Left lung (tissue), 14 donors: ENCODE measurements around the gene SLC46A1. TPM values are rescaled to one million over a fixed set of nuclear protein-coding genes. Genes with fewer than 3 reads are reported as not detected.
A peak's percentile ranks its signal among the peaks of the same experiment; 100 is the strongest.

ENCODE experiments used
- ATAC-seq: fragments of 200-7000 bp; cut with Tn5 transposase; one replicate; pipeline ENCODE4 v1.9.1; 2020; ENCODE audit warnings: moderate library complexity
- DNase-seq, 4 donors: peaks; one replicate each; pipeline ENCODE4 v3.0.0-alpha.2; 2013 to 2020
- H3K27ac ChIP-seq, 2 donors: fragments of 200-600 bp; sonication (generic) in 1 of 2; one replicate each; pipeline versions ENCODE4 v1.5.0 to v1.8.0; 2020 to 2021
- H3K27me3 ChIP-seq, 2 donors: fragments of 200-600 bp; sonication (generic) in 1 of 2; one replicate each; pipeline versions ENCODE4 v1.5.0 to v1.8.0; 2020 to 2021
- H3K36me3 ChIP-seq, 2 donors: fragments of 200-600 bp; sonication (generic) in 1 of 2; one replicate each; pipeline versions ENCODE4 v1.5.0 to v1.8.0; 2020 to 2021
- H3K4me1 ChIP-seq, 2 donors: fragments of 200-600 bp; one replicate each; pipeline ENCODE4 v1.8.0; 2021
- H3K4me3 ChIP-seq, 2 donors: fragments of 200-600 bp; sonication (generic) in 1 of 2; one replicate each; pipeline versions ENCODE4 v1.5.0 to v1.8.0; 2020 to 2021; ENCODE audit warnings: mild to moderate bottlenecking in 1 of 2
- H3K9me3 ChIP-seq, 2 donors: fragments of 200-600 bp; sonication (generic) in 1 of 2; one replicate each; pipeline versions ENCODE4 v1.5.0 to v1.8.0; 2020 to 2021
- intact Hi-C, 2 donors: fragments of 100-400 bp; cut with DNase I; formaldehyde crosslinking; loops; one replicate each; pipeline versions ENCODE4 v1.11.2 to v1.14.2; 2022
- long read RNA-seq, 12 donors: library from polyadenylated mRNA in 2 of 12; unstranded in 2 of 12; transcript quantifications; one replicate each; pipeline ENCODE4 v2.0.0 and lab custom pipeline, GENCODE V29; 2019 to 2026
- polyA plus RNA-seq, 6 donors: library from polyadenylated mRNA; unstranded; fragments of 120-200 nt; gene quantifications; one replicate each; pipeline ENCODE4 v1.2.1, GENCODE V29; 2013; ENCODE audit not compliant: insufficient read length in 6 of 6
- total RNA-seq, 2 donors: library from RNA; stranded (reverse); fragmentation: NEBNext Ultra II Directional; extraction: Animal tissue kit (Norgen Biotek cat#: 25700); gene quantifications; one replicate each; pipeline ENCODE4 v1.2.1, GENCODE V29; 2021
- TF ChIP-seq, protein P1 (sequence below), 2 donors: fragments of 200-600 bp; sonication (generic) in 1 of 2; IDR thresholded peaks; one replicate each; pipeline versions ENCODE4 v1.5.0 to v1.8.0; 2021; ENCODE audit warnings: antibody characterized with exemption in 2 of 2
- donor health status: DM: no; HTN: yes; CAD: no.
- donor health status: DM: no; HTN: no; CAD: no.

SLC46A1 gene
- total RNA-seq (10 to 100 TPM; 23.7 to 28.8 TPM), polyA plus RNA-seq (10 to 100 TPM in 3 of 6 donors, 1 to 10 TPM in 3; 7.9 to 12.1 (median 10.5) TPM)
- long read RNA-seq, donor 1, full-length matches to known transcripts, result 10 of 10 reads
- long read RNA-seq, donor 1, partial matches to known transcripts, result 0 of 10 reads
- long read RNA-seq, donor 1, other reads (novel, unspliced or antisense), result 0 of 10 reads
- long read RNA-seq, donor 2, full-length matches to known transcripts, result 11 of 11 reads
- long read RNA-seq, donor 2, partial matches to known transcripts, result 0 of 11 reads
- long read RNA-seq, donor 2, other reads (novel, unspliced or antisense), result 0 of 11 reads
- long read RNA-seq, donor 3, full-length matches to known transcripts, result 8 of 8 reads
- long read RNA-seq, donor 3, partial matches to known transcripts, result 0 of 8 reads
- long read RNA-seq, donor 3, other reads (novel, unspliced or antisense), result 0 of 8 reads
- long read RNA-seq, donor 4, full-length matches to known transcripts, result 6 of 9 reads
- long read RNA-seq, donor 4, partial matches to known transcripts, result 0 of 9 reads
- long read RNA-seq, donor 4, other reads (novel, unspliced or antisense), result 3 of 9 reads
- long read RNA-seq, donor 5, full-length matches to known transcripts, result 6 of 6 reads
- long read RNA-seq, donor 5, partial matches to known transcripts, result 0 of 6 reads
- long read RNA-seq, donor 5, other reads (novel, unspliced or antisense), result 0 of 6 reads
- long read RNA-seq, donor 6, transcript SLC46A1-209 (1 exons, 528 nt), result major isoform, 5 of 5 reads
- long read RNA-seq, donor 6, partial matches to known transcripts, result 0 of 5 reads
- long read RNA-seq, donor 6, other reads (novel, unspliced or antisense), result 0 of 5 reads
- long read RNA-seq, donor 7, partial matches to known transcripts, result 0 of 3 reads
- long read RNA-seq, donor 7, other reads (novel, unspliced or antisense), result 0 of 3 reads
- long read RNA-seq, donor 8, full-length matches to known transcripts, result 12 of 12 reads
- long read RNA-seq, donor 8, partial matches to known transcripts, result 0 of 12 reads
- long read RNA-seq, donor 8, other reads (novel, unspliced or antisense), result 0 of 12 reads
- long read RNA-seq, donor 9, result 0 reads
- long read RNA-seq, donor 10, full-length matches to known transcripts, result 8 of 10 reads
- long read RNA-seq, donor 10, partial matches to known transcripts, result 0 of 10 reads
- long read RNA-seq, donor 10, other reads (novel, unspliced or antisense), result 2 of 10 reads
- long read RNA-seq, donor 11, result 0 reads
- long read RNA-seq, donor 12, full-length matches to known transcripts, result 15 of 20 reads
- long read RNA-seq, donor 12, partial matches to known transcripts, result 5 of 20 reads
- long read RNA-seq, donor 12, other reads (novel, unspliced or antisense), result 0 of 20 reads

- peak within 1 kb of the TSS; percentile 72 to 97 for H3K4me3 ChIP-seq
- H3K36me3 ChIP-seq, result peaks cover 0 to 12% of the 10 kb centered on the region in 2 donors
- peaks cover 11 to 50% of the 10 kb centered on the region in 2 donors for H3K4me1 ChIP-seq
- intact Hi-C loops, result no loop called here
- peak within 1 kb of the TSS in 1 of 2 donors; percentile 66 for H3K27ac ChIP-seq
- DNase-seq (peak in 3 of 4 donors; percentile 45 to 91 (median 57)), ATAC-seq (peak; percentile 85)
- TF ChIP-seq, protein P1, sequence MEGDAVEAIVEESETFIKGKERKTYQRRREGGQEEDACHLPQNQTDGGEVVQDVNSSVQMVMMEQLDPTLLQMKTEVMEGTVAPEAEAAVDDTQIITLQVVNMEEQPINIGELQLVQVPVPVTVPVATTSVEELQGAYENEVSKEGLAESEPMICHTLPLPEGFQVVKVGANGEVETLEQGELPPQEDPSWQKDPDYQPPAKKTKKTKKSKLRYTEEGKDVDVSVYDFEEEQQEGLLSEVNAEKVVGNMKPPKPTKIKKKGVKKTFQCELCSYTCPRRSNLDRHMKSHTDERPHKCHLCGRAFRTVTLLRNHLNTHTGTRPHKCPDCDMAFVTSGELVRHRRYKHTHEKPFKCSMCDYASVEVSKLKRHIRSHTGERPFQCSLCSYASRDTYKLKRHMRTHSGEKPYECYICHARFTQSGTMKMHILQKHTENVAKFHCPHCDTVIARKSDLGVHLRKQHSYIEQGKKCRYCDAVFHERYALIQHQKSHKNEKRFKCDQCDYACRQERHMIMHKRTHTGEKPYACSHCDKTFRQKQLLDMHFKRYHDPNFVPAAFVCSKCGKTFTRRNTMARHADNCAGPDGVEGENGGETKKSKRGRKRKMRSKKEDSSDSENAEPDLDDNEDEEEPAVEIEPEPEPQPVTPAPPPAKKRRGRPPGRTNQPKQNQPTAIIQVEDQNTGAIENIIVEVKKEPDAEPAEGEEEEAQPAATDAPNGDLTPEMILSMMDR (IDR thresholded peaks at IDR 0.05), result no peak
- H3K27me3 ChIP-seq, result peaks cover 0 to 27% of the 10 kb centered on the region in 2 donors
- H3K9me3 ChIP-seq, result no peaks in the 10 kb centered on the region
These were observed at the start of gene SLC46A1 for GRCh38 chr17:28405632-28406472. Gene SLC46A1 (minus strand): TSS chr17:28406212. CDS start chr17:28406114, 98 bp downstream.

DNA sequence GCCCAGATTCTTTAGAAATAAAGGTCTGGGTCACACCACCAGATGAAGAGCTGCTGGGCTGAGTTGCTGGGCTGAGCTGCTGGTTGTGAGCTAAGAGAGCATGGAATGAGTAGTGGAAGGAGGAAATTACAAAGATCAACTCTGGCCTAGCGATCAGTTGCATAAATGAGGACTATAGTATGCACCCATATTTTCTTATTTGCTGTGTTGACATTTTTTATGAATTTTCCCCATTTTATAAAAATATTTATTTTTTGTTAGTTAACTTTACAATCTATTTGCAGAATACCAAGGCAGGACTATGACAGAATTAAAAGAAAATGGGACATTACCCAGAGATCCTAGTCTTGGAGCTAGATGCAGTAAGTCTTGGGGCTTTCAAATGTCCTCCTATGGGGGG, 43.8 kb upstream of the SLC46A1 start:
- ATAC-seq, result no peak
- TF ChIP-seq, protein P1 (IDR thresholded peaks at IDR 0.05), result no peak
- Histone ChIP-seq H3K36me3 (no peaks in the 10 kb centered on the region), H3K9me3 (no peaks in the 10 kb centered on the region), H3K4me3 (no peak overlapping the region), H3K27me3 (no peaks in the 10 kb centered on the region), H3K4me1 (no peaks in the 10 kb centered on the region), H3K27ac (no peak overlapping the region)
- intact Hi-C loops, result no loop called here
- DNase-seq, result no peak

DNA sequence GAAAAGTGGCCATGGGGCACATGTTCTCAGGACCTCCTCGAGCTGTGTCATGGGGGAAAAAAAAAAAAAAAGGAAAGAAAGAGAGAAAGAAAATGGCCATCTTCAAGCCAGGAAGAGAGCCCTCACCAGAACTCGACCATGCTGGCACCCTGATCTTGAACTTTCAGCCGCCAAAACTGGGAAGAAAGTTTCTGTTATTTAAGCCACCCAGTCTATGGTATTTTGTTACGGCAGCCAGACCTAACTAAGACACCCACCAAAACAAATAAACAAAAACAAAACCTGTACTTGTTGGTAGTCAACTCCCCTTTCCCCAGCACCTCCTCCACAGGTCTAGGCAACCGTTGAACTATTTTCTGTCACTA, 41.4 kb upstream of the SLC46A1 start:
- ATAC-seq (no peak), DNase-seq (no peak)
- no peaks in the 10 kb centered on the region for H3K9me3 ChIP-seq
- no peak overlapping the region for H3K27ac ChIP-seq
- no peaks in the 10 kb centered on the region for H3K27me3 ChIP-seq
- TF ChIP-seq, protein P1 (IDR thresholded peaks at IDR 0.05), result no peak
- H3K36me3 ChIP-seq, result no peaks in the 10 kb centered on the region
- H3K4me3 ChIP-seq, result no peak overlapping the region
- intact Hi-C loops, result no loop called here
- H3K4me1 ChIP-seq, result no peaks in the 10 kb centered on the region

- Histone ChIP-seq H3K27me3 (no peaks in the 10 kb centered on the region), H3K4me3 (no peak overlapping the region), H3K36me3 (no peaks in the 10 kb centered on the region), H3K27ac (no peak overlapping the region), H3K4me1 (no peaks in the 10 kb centered on the region), H3K9me3 (no peaks in the 10 kb centered on the region)
- intact Hi-C loops, result no loop called here
- no peak for ATAC-seq
- TF ChIP-seq, protein P1 (IDR thresholded peaks at IDR 0.05), result no peak
- DNase-seq, result no peak
These were observed 40.8 kb upstream of the SLC46A1 start for GRCh38 chr17:28446716-28447395.
